WTC11 (cell line): ENCODE data around the gene SPSB4. TPM values are rescaled to one million over a fixed set of nuclear protein-coding genes. Genes with fewer than 3 reads are reported as not detected.

ENCODE experiments used
- ATAC-seq: fragments of 200-7000 bp; cut with Tn5 transposase; 2 replicates; pipeline ENCODE4 v1.10.0; 2021; ENCODE audit warnings: mild to moderate bottlenecking, moderate library complexity
- CTCF ChIA-PET: fragments of 300-600 bp; sonication (Branson Sonifier 250); formaldehyde crosslinking; loops from one replicate; lab custom pipeline; 2021; ENCODE audit warnings: antibody characterized with exemption; lab: Charles Lee
- POLR2A ChIA-PET: fragments of 350-600 bp; sonication (Branson Sonifier 250); formaldehyde crosslinking; loops from one replicate; lab custom pipeline; 2021; ENCODE audit warnings: antibody characterized with exemption; lab: Charles Lee
- DNase-seq: peaks from one replicate; pipeline ENCODE4 v3.0.0; 2021; ENCODE audit warnings: low spot score
- H3K27ac Mint-ChIP-seq: 2 replicates; pipeline ENCODE4 v1.8.0; 2021; ENCODE audit warnings: mixed read lengths
- H3K27me3 Mint-ChIP-seq: 2 replicates; pipeline ENCODE4 v1.8.0; 2021; ENCODE audit warnings: low read depth, mild to moderate bottlenecking, moderate library complexity, mixed read lengths
- H3K36me3 Mint-ChIP-seq: 2 replicates; pipeline ENCODE4 v1.8.0; 2021; ENCODE audit warnings: mixed read lengths
- H3K4me1 Mint-ChIP-seq: 2 replicates; pipeline ENCODE4 v1.8.0; 2022; ENCODE audit warnings: mixed read lengths
- H3K4me3 Mint-ChIP-seq: 2 replicates; pipeline ENCODE4 v1.8.0; 2021; ENCODE audit warnings: mild to moderate bottlenecking, moderate library complexity, mixed read lengths
- H3K9me3 Mint-ChIP-seq: 2 replicates; pipeline ENCODE4 v1.8.0; 2021; ENCODE audit warnings: mixed read lengths
- ATF6 ChIP-seq: sonication (generic); formaldehyde crosslinking; IDR thresholded peaks from 2 replicates; pipeline ENCODE4 v1.8.1; 2023; ENCODE audit warnings: mild to moderate bottlenecking, missing genetic modification reagents
- CREB1 ChIP-seq: sonication (generic); formaldehyde crosslinking; IDR thresholded peaks from 2 replicates; pipeline ENCODE4 v1.8.0; 2023; ENCODE audit warnings: mild to moderate bottlenecking, missing genetic modification reagents
- CTCF ChIP-seq: fragments of 200-600 bp; IDR thresholded peaks from 2 replicates; pipeline ENCODE4 v1.8.0; 2022; ENCODE audit warnings: antibody characterized with exemption
- ETV6 ChIP-seq: sonication (generic); formaldehyde crosslinking; IDR thresholded peaks from 2 replicates; pipeline ENCODE4 v1.8.1; 2022; ENCODE audit warnings: mild to moderate bottlenecking, missing genetic modification reagents
- FOXK1 ChIP-seq: sonication (generic); formaldehyde crosslinking; IDR thresholded peaks from 2 replicates; pipeline ENCODE4 v1.8.0; 2022; ENCODE audit warnings: mild to moderate bottlenecking, moderate library complexity, missing genetic modification reagents
- HMGA2 ChIP-seq: fragments of 250-450 bp; sonication (Bioruptor Pico); IDR thresholded peaks from 2 replicates; pipeline ENCODE4 v1.4.0; 2021; ENCODE audit warnings: mild to moderate bottlenecking, moderate library complexity
- MYBL2 ChIP-seq: sonication (generic); formaldehyde crosslinking; IDR thresholded peaks from 2 replicates; pipeline ENCODE4 v1.8.1; 2023; ENCODE audit warnings: mild to moderate bottlenecking, moderate library complexity, missing genetic modification reagents
- SMAD3 ChIP-seq: sonication (generic); formaldehyde crosslinking; IDR thresholded peaks from 2 replicates; pipeline ENCODE4 v1.8.0; 2022; ENCODE audit warnings: missing genetic modification reagents, mild to moderate bottlenecking, borderline replicate concordance
- STAT6 ChIP-seq: sonication (generic); formaldehyde crosslinking; conservative IDR thresholded peaks from 2 replicates; pipeline ENCODE4 v1.8.1; 2023; ENCODE audit warnings: mild to moderate bottlenecking, low read depth, missing genetic modification reagents, moderate library complexity
- TEAD4 ChIP-seq: sonication (generic); formaldehyde crosslinking; IDR thresholded peaks from 2 replicates; pipeline ENCODE4 v1.8.0; 2022; ENCODE audit warnings: mild to moderate bottlenecking, missing genetic modification reagents
- ZBTB43 ChIP-seq: sonication (generic); formaldehyde crosslinking; IDR thresholded peaks from 2 replicates; pipeline ENCODE4 v1.8.1; 2023; ENCODE audit warnings: mild to moderate bottlenecking, missing genetic modification reagents
- ZNF219 ChIP-seq: sonication (generic); formaldehyde crosslinking; IDR thresholded peaks from 2 replicates; pipeline ENCODE4 v1.8.0; 2023; ENCODE audit warnings: missing genetic modification reagents, mild to moderate bottlenecking, borderline replicate concordance
- ZNF396 ChIP-seq: fragments of 250-450 bp; sonication (Bioruptor Pico); IDR thresholded peaks from 2 replicates; pipeline ENCODE4 v1.8.0; 2021; ENCODE audit warnings: mild to moderate bottlenecking, moderate library complexity, borderline replicate concordance
- ZNF416 ChIP-seq: fragments of 250-450 bp; sonication (Bioruptor Pico); IDR thresholded peaks from 2 replicates; pipeline ENCODE4 v1.9.0; 2021; ENCODE audit warnings: mild to moderate bottlenecking, inconsistent platforms
- ZNF423 ChIP-seq: fragments of 250-450 bp; sonication (Bioruptor Pico); IDR thresholded peaks from 2 replicates; pipeline ENCODE4 v2.1.2; 2022; ENCODE audit warnings: mild to moderate bottlenecking, moderate library complexity
- total RNA-seq: library from RNA; stranded (reverse); gene quantifications from 3 replicates; pipeline ENCODE4 v1.2.3, GENCODE V29; 2021
- TF ChIP-seq, protein P1 (sequence below): sonication (generic); formaldehyde crosslinking; IDR thresholded peaks from 2 replicates; pipeline ENCODE4 v1.8.0; 2022; ENCODE audit warnings: missing genetic modification reagents
- TF ChIP-seq, protein P2 (sequence below): sonication (generic); formaldehyde crosslinking; IDR thresholded peaks from 2 replicates; pipeline ENCODE4 v1.8.1; 2022; ENCODE audit warnings: mild to moderate bottlenecking, moderate library complexity, missing genetic modification reagents
- TF ChIP-seq, protein P3 (sequence below): sonication (generic); formaldehyde crosslinking; IDR thresholded peaks from 2 replicates; pipeline ENCODE4 v1.8.1; 2023; ENCODE audit warnings: mild to moderate bottlenecking, missing genetic modification reagents, borderline replicate concordance
- TF ChIP-seq, protein P4 (sequence below): fragments of 250-450 bp; sonication (Bioruptor Pico); IDR thresholded peaks from 2 replicates; pipeline ENCODE4 v2.1.2; 2022; ENCODE audit warnings: mild to moderate bottlenecking, moderate library complexity

SPSB4 gene
- total RNA-seq, 1 experiment from 2014 or later = 19.7 TPM

DNA sequence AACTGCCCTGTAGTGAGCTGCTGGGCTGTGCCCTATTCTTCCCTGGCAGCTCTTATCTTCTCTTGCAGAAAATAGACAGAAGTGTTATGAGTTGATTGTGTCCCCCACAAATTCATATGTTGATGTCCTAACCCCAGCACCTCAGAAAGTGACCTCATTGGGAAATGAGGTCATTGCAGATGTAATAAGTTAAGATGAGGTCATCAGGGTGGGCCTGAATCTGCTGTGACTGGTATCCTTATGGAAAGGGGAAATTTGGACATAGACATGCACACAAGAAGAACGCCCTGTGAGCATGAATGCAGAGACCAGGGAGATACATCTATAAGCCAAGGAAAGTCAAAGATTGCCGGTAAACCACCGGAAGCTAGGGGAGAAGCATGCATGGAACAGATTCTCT lies 49.0 kb downstream of the SPSB4 start:
- peaks cover 27% of the 10 kb centered on the region for H3K4me1 Mint-ChIP-seq
- ATAC-seq (no peak), DNase-seq (no peak)
- H3K27me3 Mint-ChIP-seq = no peaks in the 10 kb centered on the region
- H3K36me3 Mint-ChIP-seq = peaks cover 23% of the 10 kb centered on the region
- H3K9me3 Mint-ChIP-seq = peaks cover 18% of the 10 kb centered on the region
- ChIA-PET POLR2A (interaction anchor here (1.1 kb wide), 1 partner anchor 49 kb away, joined by 3 read pairs; the partner anchor contains the start of gene SPSB4), CTCF (interaction anchor here (0.7 kb wide), 1 partner anchor 49 kb away, joined by 3 read pairs; the partner anchor contains the start of gene SPSB4)
- no peak overlapping the region; the same call in 1 of the 2 replicates for H3K27ac Mint-ChIP-seq
- H3K4me3 Mint-ChIP-seq = no peak overlapping the region
- TF ChIP-seq CTCF = no peak
- no peak for TF ChIP-seq SMAD3 (CRISPR knock-in tag)
- no peak for TF ChIP-seq CREB1
- no peak for TF ChIP-seq TEAD4 (CRISPR knock-in tag)
- TF ChIP-seq ZBTB43 (CRISPR knock-in tag) = no peak
- TF ChIP-seq, protein P1, sequence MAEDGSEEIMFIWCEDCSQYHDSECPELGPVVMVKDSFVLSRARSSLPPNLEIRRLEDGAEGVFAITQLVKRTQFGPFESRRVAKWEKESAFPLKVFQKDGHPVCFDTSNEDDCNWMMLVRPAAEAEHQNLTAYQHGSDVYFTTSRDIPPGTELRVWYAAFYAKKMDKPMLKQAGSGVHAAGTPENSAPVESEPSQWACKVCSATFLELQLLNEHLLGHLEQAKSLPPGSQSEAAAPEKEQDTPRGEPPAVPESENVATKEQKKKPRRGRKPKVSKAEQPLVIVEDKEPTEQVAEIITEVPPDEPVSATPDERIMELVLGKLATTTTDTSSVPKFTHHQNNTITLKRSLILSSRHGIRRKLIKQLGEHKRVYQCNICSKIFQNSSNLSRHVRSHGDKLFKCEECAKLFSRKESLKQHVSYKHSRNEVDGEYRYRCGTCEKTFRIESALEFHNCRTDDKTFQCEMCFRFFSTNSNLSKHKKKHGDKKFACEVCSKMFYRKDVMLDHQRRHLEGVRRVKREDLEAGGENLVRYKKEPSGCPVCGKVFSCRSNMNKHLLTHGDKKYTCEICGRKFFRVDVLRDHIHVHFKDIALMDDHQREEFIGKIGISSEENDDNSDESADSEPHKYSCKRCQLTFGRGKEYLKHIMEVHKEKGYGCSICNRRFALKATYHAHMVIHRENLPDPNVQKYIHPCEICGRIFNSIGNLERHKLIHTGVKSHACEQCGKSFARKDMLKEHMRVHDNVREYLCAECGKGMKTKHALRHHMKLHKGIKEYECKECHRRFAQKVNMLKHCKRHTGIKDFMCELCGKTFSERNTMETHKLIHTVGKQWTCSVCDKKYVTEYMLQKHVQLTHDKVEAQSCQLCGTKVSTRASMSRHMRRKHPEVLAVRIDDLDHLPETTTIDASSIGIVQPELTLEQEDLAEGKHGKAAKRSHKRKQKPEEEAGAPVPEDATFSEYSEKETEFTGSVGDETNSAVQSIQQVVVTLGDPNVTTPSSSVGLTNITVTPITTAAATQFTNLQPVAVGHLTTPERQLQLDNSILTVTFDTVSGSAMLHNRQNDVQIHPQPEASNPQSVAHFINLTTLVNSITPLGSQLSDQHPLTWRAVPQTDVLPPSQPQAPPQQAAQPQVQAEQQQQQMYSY (CRISPR knock-in tag) = no peak
- TF ChIP-seq, protein P2, sequence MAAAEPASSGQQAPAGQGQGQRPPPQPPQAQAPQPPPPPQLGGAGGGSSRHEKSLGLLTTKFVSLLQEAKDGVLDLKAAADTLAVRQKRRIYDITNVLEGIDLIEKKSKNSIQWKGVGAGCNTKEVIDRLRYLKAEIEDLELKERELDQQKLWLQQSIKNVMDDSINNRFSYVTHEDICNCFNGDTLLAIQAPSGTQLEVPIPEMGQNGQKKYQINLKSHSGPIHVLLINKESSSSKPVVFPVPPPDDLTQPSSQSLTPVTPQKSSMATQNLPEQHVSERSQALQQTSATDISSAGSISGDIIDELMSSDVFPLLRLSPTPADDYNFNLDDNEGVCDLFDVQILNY (CRISPR knock-in tag) = no peak
- TF ChIP-seq ZNF396 (CRISPR knock-in tag) = no peak
- no peak for TF ChIP-seq MYBL2 (CRISPR knock-in tag)
- TF ChIP-seq ETV6 (CRISPR knock-in tag) = no peak
- TF ChIP-seq STAT6 (CRISPR knock-in tag) = no peak
- TF ChIP-seq, protein P3, sequence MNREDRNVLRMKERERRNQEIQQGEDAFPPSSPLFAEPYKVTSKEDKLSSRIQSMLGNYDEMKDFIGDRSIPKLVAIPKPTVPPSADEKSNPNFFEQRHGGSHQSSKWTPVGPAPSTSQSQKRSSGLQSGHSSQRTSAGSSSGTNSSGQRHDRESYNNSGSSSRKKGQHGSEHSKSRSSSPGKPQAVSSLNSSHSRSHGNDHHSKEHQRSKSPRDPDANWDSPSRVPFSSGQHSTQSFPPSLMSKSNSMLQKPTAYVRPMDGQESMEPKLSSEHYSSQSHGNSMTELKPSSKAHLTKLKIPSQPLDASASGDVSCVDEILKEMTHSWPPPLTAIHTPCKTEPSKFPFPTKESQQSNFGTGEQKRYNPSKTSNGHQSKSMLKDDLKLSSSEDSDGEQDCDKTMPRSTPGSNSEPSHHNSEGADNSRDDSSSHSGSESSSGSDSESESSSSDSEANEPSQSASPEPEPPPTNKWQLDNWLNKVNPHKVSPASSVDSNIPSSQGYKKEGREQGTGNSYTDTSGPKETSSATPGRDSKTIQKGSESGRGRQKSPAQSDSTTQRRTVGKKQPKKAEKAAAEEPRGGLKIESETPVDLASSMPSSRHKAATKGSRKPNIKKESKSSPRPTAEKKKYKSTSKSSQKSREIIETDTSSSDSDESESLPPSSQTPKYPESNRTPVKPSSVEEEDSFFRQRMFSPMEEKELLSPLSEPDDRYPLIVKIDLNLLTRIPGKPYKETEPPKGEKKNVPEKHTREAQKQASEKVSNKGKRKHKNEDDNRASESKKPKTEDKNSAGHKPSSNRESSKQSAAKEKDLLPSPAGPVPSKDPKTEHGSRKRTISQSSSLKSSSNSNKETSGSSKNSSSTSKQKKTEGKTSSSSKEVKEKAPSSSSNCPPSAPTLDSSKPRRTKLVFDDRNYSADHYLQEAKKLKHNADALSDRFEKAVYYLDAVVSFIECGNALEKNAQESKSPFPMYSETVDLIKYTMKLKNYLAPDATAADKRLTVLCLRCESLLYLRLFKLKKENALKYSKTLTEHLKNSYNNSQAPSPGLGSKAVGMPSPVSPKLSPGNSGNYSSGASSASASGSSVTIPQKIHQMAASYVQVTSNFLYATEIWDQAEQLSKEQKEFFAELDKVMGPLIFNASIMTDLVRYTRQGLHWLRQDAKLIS (CRISPR knock-in tag) = no peak
- TF ChIP-seq, protein P4, sequence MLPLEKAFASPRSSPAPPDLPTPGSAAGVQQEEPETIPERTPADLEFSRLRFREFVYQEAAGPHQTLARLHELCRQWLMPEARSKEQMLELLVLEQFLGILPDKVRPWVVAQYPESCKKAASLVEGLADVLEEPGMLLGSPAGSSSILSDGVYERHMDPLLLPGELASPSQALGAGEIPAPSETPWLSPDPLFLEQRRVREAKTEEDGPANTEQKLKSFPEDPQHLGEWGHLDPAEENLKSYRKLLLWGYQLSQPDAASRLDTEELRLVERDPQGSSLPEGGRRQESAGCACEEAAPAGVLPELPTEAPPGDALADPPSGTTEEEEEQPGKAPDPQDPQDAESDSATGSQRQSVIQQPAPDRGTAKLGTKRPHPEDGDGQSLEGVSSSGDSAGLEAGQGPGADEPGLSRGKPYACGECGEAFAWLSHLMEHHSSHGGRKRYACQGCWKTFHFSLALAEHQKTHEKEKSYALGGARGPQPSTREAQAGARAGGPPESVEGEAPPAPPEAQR (CRISPR knock-in tag) = no peak
- TF ChIP-seq ZNF423 (CRISPR knock-in tag) = no peak
- no peak for TF ChIP-seq ZNF219 (CRISPR knock-in tag)
- TF ChIP-seq HMGA2 = no peak
- no peak for TF ChIP-seq ZNF416 (CRISPR knock-in tag)
- no peak for TF ChIP-seq FOXK1 (CRISPR knock-in tag)
- no peak for TF ChIP-seq ATF6 (CRISPR knock-in tag)
